ENCODE measurements around the gene RANBP3.
"Not testable (repeated sequence)": the region's sequence is repeated elsewhere in the genome, so short reads cannot be mapped to it uniquely, and the experiment has no call there.

Gene RANBP3

GRCh38 chr19:5977785-5978605 lies at the start of gene RANBP3:
TSS of gene RANBP3 (minus strand) at chr19:5978140. CDS start at chr19:5978082, 58 bp downstream.
- peak; percentile 98 for DNase-seq

GRCh38 chr19:6026390-6027227 lies 48.7 kb upstream of the RANBP3 start:
- DNase-seq = no peak

- DNase-seq = not testable (repeated sequence)
These were observed 46.8 kb upstream of the RANBP3 start for GRCh38 chr19:6024756-6025155.

GRCh38 chr19:6023936-6024335 lies 46.0 kb upstream of the RANBP3 start:
- DNase-seq = no peak

GRCh38 chr19:6023085-6023682 lies 45.2 kb upstream of the RANBP3 start:
- DNase-seq = no peak

GRCh38 chr19:6022570-6023064 lies 44.7 kb upstream of the RANBP3 start:
- DNase-seq = no peak

- DNase-seq = peak in 1 of 2 donors; percentile 51
These were observed 44.1 kb upstream of the RANBP3 start for GRCh38 chr19:6021878-6022569.

GRCh38 chr19:6020972-6021805 lies 43.2 kb upstream of the RANBP3 start:
- DNase-seq = no peak

- DNase-seq = no peak
These were observed 42.4 kb upstream of the RANBP3 start for GRCh38 chr19:6020166-6020882.

- no peak for DNase-seq
These were observed 40.8 kb upstream of the RANBP3 start for GRCh38 chr19:6018786-6019185.

- DNase-seq = no peak
These were observed 39.6 kb upstream of the RANBP3 start for GRCh38 chr19:6017576-6017975.

GRCh38 chr19:6015841-6016545 lies 38.1 kb upstream of the RANBP3 start:
- DNase-seq = no peak

- DNase-seq = no peak
These were observed 36.7 kb upstream of the RANBP3 start for GRCh38 chr19:6014551-6015135.

- no peak for DNase-seq
These were observed 34.7 kb upstream of the RANBP3 start for GRCh38 chr19:6012426-6013170.

- no peak for DNase-seq
These were observed 33.9 kb upstream of the RANBP3 start for GRCh38 chr19:6011794-6012193.

- no peak for DNase-seq
These were observed 33.3 kb upstream of the RANBP3 start for GRCh38 chr19:6011206-6011605.

- DNase-seq = no peak
These were observed 32.2 kb upstream of the RANBP3 start for GRCh38 chr19:6010107-6010506.

- no peak for DNase-seq
These were observed 29.9 kb upstream of the RANBP3 start for GRCh38 chr19:6007866-6008265.

- DNase-seq = no peak
These were observed 29.0 kb upstream of the RANBP3 start for GRCh38 chr19:6006896-6007295.
